ENCODE results near the gene TOMM34.

DNA sequence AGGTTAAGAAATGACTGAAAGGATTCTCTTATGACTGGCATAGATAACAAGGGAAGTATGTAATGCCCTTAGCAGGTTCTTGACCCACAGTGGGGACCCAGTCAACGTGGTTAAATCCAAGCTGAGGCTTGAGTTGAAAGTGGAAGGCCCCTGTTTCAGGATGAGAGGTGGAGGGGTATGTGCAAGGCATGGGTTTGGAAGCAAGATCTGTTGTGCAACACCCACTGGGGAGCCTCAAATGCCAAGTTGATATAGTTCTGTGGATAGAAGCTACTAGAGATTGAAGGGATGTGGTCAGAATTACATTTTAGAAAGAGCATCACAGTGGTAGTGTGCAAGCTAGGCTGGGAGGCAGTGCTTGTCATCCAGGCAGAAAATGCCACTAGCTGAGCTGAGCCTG, 45.3 kb downstream of the TOMM34 start:
- TF ChIP-seq TAF1 (IDR thresholded peaks at IDR 0.05; ENCODE audit: low read depth) (no peak), EZH2 (IDR thresholded peaks at IDR 0.05; ENCODE audit: borderline replicate concordance, insufficient read depth, low read length, poor library complexity, severe bottlenecking) (no peak), EP300 (conservative IDR thresholded peaks at IDR 0.05; ENCODE audit: poor library complexity, severe bottlenecking) (no peak)
- TF ChIP-seq, protein P1, sequence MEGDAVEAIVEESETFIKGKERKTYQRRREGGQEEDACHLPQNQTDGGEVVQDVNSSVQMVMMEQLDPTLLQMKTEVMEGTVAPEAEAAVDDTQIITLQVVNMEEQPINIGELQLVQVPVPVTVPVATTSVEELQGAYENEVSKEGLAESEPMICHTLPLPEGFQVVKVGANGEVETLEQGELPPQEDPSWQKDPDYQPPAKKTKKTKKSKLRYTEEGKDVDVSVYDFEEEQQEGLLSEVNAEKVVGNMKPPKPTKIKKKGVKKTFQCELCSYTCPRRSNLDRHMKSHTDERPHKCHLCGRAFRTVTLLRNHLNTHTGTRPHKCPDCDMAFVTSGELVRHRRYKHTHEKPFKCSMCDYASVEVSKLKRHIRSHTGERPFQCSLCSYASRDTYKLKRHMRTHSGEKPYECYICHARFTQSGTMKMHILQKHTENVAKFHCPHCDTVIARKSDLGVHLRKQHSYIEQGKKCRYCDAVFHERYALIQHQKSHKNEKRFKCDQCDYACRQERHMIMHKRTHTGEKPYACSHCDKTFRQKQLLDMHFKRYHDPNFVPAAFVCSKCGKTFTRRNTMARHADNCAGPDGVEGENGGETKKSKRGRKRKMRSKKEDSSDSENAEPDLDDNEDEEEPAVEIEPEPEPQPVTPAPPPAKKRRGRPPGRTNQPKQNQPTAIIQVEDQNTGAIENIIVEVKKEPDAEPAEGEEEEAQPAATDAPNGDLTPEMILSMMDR (IDR thresholded peaks at IDR 0.05; ENCODE audit: poor library complexity, severe bottlenecking), result no peak
